ENCODE measurements around the gene TPSB2.

TPSB2 gene

GRCh38 chr16:1197237-1197866 is 32.6 kb downstream of the TPSB2 start:
- H3K4me1 Mint-ChIP-seq = no peaks in the 10 kb centered on the region
- H3K27me3 Mint-ChIP-seq (ENCODE audit: low read depth) = peaks cover 6% of the 10 kb centered on the region
- H3K27ac Mint-ChIP-seq = no peak overlapping the region
- H3K9me3 Mint-ChIP-seq = no peaks in the 10 kb centered on the region
- H3K4me3 Mint-ChIP-seq = no peak overlapping the region
- no peak for TF ChIP-seq CTCF (IDR thresholded peaks at IDR 0.05; ENCODE audit: unreplicated experiment in 3 of 3)
- H3K36me3 Mint-ChIP-seq (ENCODE audit: low read depth) = peaks cover 12% of the 10 kb centered on the region

DNA sequence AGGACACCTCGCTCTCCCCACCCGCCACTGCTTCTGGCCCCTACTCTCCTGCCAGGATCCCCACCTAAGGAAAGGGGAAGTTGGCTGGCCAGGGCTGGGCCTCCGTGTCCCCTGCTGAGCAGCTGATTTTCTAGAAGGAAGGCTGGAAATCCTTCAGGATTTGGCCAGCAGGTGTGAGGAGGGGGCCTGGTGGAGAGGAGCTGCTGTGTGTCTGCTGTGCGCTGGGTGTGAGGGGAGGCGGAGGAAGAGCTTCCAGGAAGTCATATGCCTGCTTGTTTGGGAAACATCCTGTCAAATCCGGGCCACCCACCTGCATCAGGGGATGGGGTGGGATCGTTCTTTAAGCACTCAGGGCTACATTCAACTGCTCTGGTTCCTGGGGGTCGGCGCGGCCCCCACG is 33.5 kb downstream of the TPSB2 start:
- H3K4me3 Mint-ChIP-seq = no peak overlapping the region
- H3K27ac Mint-ChIP-seq = no peak overlapping the region
- peaks cover 6% of the 10 kb centered on the region for H3K27me3 Mint-ChIP-seq (ENCODE audit: low read depth)
- H3K9me3 Mint-ChIP-seq = no peaks in the 10 kb centered on the region
- H3K4me1 Mint-ChIP-seq = no peaks in the 10 kb centered on the region
- no peak for TF ChIP-seq CTCF (IDR thresholded peaks at IDR 0.05; ENCODE audit: unreplicated experiment in 3 of 3)
- peaks cover 11% of the 10 kb centered on the region for H3K36me3 Mint-ChIP-seq (ENCODE audit: low read depth)

GRCh38 chr16:1195393-1195666 is 34.7 kb downstream of the TPSB2 start:
- H3K36me3 Mint-ChIP-seq (ENCODE audit: low read depth) = peaks cover 6% of the 10 kb centered on the region
- H3K4me1 Mint-ChIP-seq = no peaks in the 10 kb centered on the region
- H3K27me3 Mint-ChIP-seq (ENCODE audit: low read depth) = peaks cover 6% of the 10 kb centered on the region
- H3K9me3 Mint-ChIP-seq = no peaks in the 10 kb centered on the region
- no peak overlapping the region for H3K4me3 Mint-ChIP-seq
- no peak for TF ChIP-seq CTCF (IDR thresholded peaks at IDR 0.05; ENCODE audit: unreplicated experiment in 3 of 3)
- H3K27ac Mint-ChIP-seq = no peak overlapping the region

DNA sequence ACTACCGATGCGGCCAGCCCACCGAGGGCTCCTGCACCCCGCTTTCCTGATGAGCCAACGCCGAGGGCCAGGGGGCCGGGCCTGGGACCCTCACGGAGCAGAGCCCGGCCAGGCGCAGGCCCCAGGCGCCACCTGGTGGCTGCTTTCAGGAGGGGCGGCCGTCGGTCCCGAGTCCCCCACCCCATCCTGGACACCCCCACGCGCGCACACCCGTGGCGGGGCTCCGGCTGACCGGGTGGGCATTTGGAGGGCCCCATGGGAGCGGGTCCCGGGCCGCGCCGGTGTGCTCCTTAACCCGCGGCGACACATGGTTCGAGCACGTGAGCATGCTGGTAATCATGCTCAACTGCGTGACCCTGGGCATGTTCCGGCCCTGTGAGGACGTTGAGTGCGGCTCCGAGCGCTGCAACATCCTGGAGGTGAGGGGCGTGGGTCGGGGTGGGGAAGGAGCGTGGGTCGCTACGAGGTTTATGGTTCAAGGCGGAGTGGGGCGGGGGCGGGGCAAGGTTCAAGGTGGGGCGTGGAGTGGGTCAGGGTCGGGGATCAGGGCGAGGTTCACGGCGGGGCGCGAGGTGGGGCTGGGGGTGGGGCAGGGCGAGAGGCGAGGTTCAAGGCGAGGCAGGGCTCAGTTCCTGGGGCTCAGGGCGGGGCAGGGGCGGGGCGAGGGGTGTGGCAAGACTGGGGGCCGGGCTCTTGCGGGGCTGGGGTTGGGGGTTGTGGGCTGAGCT is 35.2 kb downstream of the TPSB2 start:
- Mint-ChIP-seq H3K4me1 (no peaks in the 10 kb centered on the region), H3K4me3 (no peak overlapping the region), H3K27me3 (ENCODE audit: low read depth) (peaks cover 6% of the 10 kb centered on the region), H3K9me3 (no peaks in the 10 kb centered on the region), H3K36me3 (ENCODE audit: low read depth) (peaks cover 3% of the 10 kb centered on the region), H3K27ac (no peak overlapping the region)
- TF ChIP-seq CTCF (IDR thresholded peaks at IDR 0.05; ENCODE audit: unreplicated experiment in 3 of 3) = peak; percentile 90 to 96 (median 93)

- H3K4me3 Mint-ChIP-seq = no peak overlapping the region
- H3K9me3 Mint-ChIP-seq = no peaks in the 10 kb centered on the region
- no peaks in the 10 kb centered on the region for H3K36me3 Mint-ChIP-seq (ENCODE audit: low read depth)
- no peak overlapping the region for H3K27ac Mint-ChIP-seq
- H3K4me1 Mint-ChIP-seq = no peaks in the 10 kb centered on the region
- peaks cover 6% of the 10 kb centered on the region for H3K27me3 Mint-ChIP-seq (ENCODE audit: low read depth)
- no peak for TF ChIP-seq CTCF (IDR thresholded peaks at IDR 0.05; ENCODE audit: unreplicated experiment in 3 of 3)
Measured at GRCh38 chr16:1193825-1194581, 36.0 kb downstream of the TPSB2 start.
